K562 (cell line): ENCODE results near the gene PATL1.

ENCODE experiments used
- DACH1 ChIP-seq: fragments of 450-650 bp; IDR thresholded peaks from 2 replicates; pipeline ENCODE4 v1.6.1; 2018; ENCODE audit not compliant: partially characterized antibody
- FOXJ2 ChIP-seq: fragments of 200-800 bp; sonication (Bioruptor generic); IDR thresholded peaks from 2 replicates; pipeline ENCODE4 v1.6.1; 2016; ENCODE audit warnings: missing genetic modification characterization, missing compliant biosample characterization
- FOXM1 ChIP-seq, 2 experiments: fragments of 450-650 bp in 1 of 2; sonication (generic) in 1 of 2; formaldehyde crosslinking in 1 of 2; IDR thresholded peaks; 2 replicates each; pipeline versions ENCODE4 v1.6.1 to v1.9.0; 2017 to 2022; ENCODE audit warnings: low read depth in 2 of 2, mild to moderate bottlenecking in 2 of 2, missing genetic modification reagents in 1 of 2, moderate library complexity in 1 of 2
- MEF2A ChIP-seq: IDR thresholded peaks from 2 replicates; pipeline ENCODE4 v1.6.1; 2011; ENCODE audit warnings: low read depth, mild to moderate bottlenecking, low read length, moderate library complexity; ENCODE audit not compliant: control insufficient read depth
- POLR2A ChIP-seq: fragments of 450-650 bp; conservative IDR thresholded peaks from 2 replicates; pipeline ENCODE4 v1.6.1; 2016
- TRIM24 ChIP-seq, 2 experiments: fragments of 450-650 bp; IDR thresholded peaks; 2 replicates each; pipeline ENCODE4 v1.6.1; 2016
- ZNF146 ChIP-seq: IDR thresholded peaks from one replicate; pipeline ENCODE4 v1.6.1; 2018; ENCODE audit warnings: missing compliant biosample characterization; ENCODE audit not compliant: unreplicated experiment
- ZNF197 ChIP-seq: fragments of 200-800 bp; sonication (Bioruptor generic); IDR thresholded peaks from 2 replicates; pipeline ENCODE4 v1.6.1; 2016; ENCODE audit warnings: low read depth, missing genetic modification characterization, missing compliant biosample characterization
- ZNF561 ChIP-seq: fragments of 450-650 bp; formaldehyde crosslinking; conservative IDR thresholded peaks from 2 replicates; pipeline ENCODE4 v1.4.0; 2020; ENCODE audit warnings: mild to moderate bottlenecking, moderate library complexity
- TF ChIP-seq, protein P1 (sequence below): fragments of 450-650 bp; IDR thresholded peaks from 2 replicates; pipeline ENCODE4 v1.6.1; 2016; ENCODE audit warnings: borderline replicate concordance
- TF ChIP-seq, protein P2 (sequence below), 2 experiments: IDR thresholded peaks in 1 of 2; conservative IDR thresholded peaks in 1 of 2; 2 replicates each; pipeline ENCODE4 v1.6.1; 2016; ENCODE audit warnings: low read depth in 2 of 2, mild to moderate bottlenecking in 1 of 2, missing compliant biosample characterization in 1 of 2, missing genetic modification characterization in 1 of 2, moderate library complexity in 1 of 2

DNA sequence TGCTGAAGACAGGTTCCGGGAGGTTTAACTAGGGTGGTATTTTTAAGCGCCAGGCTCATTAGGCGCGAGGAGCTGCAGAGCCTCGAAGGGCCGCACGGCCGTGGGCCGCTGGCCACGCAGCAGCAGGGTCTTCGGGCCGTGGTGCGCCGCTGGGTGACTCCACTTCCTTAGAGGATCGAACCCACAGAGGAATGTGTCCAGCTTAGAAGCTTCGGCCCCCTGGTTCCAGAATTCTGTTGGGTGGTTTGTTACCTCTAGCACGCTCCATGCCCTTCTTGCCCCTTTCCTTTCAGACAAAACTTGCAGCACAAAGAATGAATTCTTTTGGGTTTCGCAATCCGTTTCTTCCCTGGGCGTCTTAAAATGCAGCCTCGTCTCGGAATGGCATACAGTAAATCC is 773 bp upstream of the PATL1 start:
- TF ChIP-seq POLR2A: no peak
- no peak for TF ChIP-seq MEF2A
- no peak for TF ChIP-seq ZNF197 (CRISPR knock-in tag)
- TF ChIP-seq ZNF146 (CRISPR knock-in tag): no peak
- TF ChIP-seq FOXJ2 (tag): no peak
- TF ChIP-seq TRIM24 (IDR thresholded peaks at IDR 0.05): no peak
- TF ChIP-seq ZNF561 (CRISPR knock-in tag): no peak
- TF ChIP-seq, protein P1, sequence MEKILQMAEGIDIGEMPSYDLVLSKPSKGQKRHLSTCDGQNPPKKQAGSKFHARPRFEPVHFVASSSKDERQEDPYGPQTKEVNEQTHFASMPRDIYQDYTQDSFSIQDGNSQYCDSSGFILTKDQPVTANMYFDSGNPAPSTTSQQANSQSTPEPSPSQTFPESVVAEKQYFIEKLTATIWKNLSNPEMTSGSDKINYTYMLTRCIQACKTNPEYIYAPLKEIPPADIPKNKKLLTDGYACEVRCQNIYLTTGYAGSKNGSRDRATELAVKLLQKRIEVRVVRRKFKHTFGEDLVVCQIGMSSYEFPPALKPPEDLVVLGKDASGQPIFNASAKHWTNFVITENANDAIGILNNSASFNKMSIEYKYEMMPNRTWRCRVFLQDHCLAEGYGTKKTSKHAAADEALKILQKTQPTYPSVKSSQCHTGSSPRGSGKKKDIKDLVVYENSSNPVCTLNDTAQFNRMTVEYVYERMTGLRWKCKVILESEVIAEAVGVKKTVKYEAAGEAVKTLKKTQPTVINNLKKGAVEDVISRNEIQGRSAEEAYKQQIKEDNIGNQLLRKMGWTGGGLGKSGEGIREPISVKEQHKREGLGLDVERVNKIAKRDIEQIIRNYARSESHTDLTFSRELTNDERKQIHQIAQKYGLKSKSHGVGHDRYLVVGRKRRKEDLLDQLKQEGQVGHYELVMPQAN: no peak
- TF ChIP-seq, protein P2, sequence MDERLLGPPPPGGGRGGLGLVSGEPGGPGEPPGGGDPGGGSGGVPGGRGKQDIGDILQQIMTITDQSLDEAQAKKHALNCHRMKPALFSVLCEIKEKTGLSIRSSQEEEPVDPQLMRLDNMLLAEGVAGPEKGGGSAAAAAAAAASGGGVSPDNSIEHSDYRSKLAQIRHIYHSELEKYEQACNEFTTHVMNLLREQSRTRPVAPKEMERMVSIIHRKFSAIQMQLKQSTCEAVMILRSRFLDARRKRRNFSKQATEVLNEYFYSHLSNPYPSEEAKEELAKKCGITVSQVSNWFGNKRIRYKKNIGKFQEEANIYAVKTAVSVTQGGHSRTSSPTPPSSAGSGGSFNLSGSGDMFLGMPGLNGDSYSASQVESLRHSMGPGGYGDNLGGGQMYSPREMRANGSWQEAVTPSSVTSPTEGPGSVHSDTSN (CRISPR knock-in tag; IDR thresholded peaks at IDR 0.05; ENCODE audit: low read depth): no peak
- TF ChIP-seq, protein P2 (tag; conservative IDR thresholded peaks at IDR 0.05; ENCODE audit: low read depth): no peak
- TF ChIP-seq DACH1: no peak
- no peak for TF ChIP-seq FOXM1 (IDR thresholded peaks at IDR 0.05; ENCODE audit: low read depth)
- no peak for TF ChIP-seq FOXM1 (CRISPR knock-in tag; IDR thresholded peaks at IDR 0.05; ENCODE audit: low read depth)
